Stimulated activated CD4-positive, alpha-beta T cell treated with anti-CD3 and anti-CD28 coated beads, Interleukin-1b, Interleukin-23, amount 100 ng/mL, for 48 hours (primary cell): Measurements from ENCODE around the gene C1orf74.
"Not testable (repeated sequence)": the region's sequence is repeated elsewhere in the genome, so short reads cannot be mapped to it uniquely, and the experiment has no call there.

Source experiments
- DNase-seq: peaks from one replicate; pipeline ENCODE4 v3.0.0-alpha.2; 2020

C1orf74 gene

GRCh38 chr1:209805341-209805781, 21.0 kb upstream of the C1orf74 start:
- DNase-seq: no peak

- no peak for DNase-seq
Observed at GRCh38 chr1:209803568-209803967, 19.2 kb upstream of the C1orf74 start.

- no peak for DNase-seq
Observed at GRCh38 chr1:209802780-209803152, 18.4 kb upstream of the C1orf74 start.

GRCh38 chr1:209802117-209802779, 17.9 kb upstream of the C1orf74 start:
- DNase-seq: no peak

- DNase-seq: no peak
Observed at GRCh38 chr1:209800984-209801834, 16.9 kb upstream of the C1orf74 start.

- no peak for DNase-seq
Observed at GRCh38 chr1:209797978-209798639, 13.8 kb upstream of the C1orf74 start.

GRCh38 chr1:209793711-209794110, 9.4 kb upstream of the C1orf74 start:
- not testable (repeated sequence) for DNase-seq

- no peak for DNase-seq
Observed at GRCh38 chr1:209791920-209792319, 7.6 kb upstream of the C1orf74 start.

GRCh38 chr1:209790286-209791193, 6.2 kb upstream of the C1orf74 start:
- no peak for DNase-seq

- no peak for DNase-seq
Observed at GRCh38 chr1:209789245-209789644, 4.9 kb upstream of the C1orf74 start.

- no peak for DNase-seq
Observed at GRCh38 chr1:209787551-209787950, 3.2 kb upstream of the C1orf74 start.

- DNase-seq: no peak
Observed at GRCh38 chr1:209786146-209786545, 1.8 kb upstream of the C1orf74 start.

GRCh38 chr1:209785592-209785991, 1.2 kb upstream of the C1orf74 start:
- DNase-seq: no peak

GRCh38 chr1:209783386-209783785, 973 bp downstream of the C1orf74 start:
- DNase-seq: no peak

GRCh38 chr1:209780268-209780667, 4.1 kb downstream of the C1orf74 start:
- no peak for DNase-seq

GRCh38 chr1:209778102-209778501, 6.3 kb downstream of the C1orf74 start:
- DNase-seq: no peak

GRCh38 chr1:209777587-209777986, 6.8 kb downstream of the C1orf74 start:
- no peak for DNase-seq

GRCh38 chr1:209775678-209776077, 8.7 kb downstream of the C1orf74 start:
- DNase-seq: no peak

GRCh38 chr1:209774592-209774991, 9.8 kb downstream of the C1orf74 start:
- no peak for DNase-seq

GRCh38 chr1:209772126-209772525, 12.2 kb downstream of the C1orf74 start:
- no peak for DNase-seq

GRCh38 chr1:209770636-209771415, 13.5 kb downstream of the C1orf74 start:
- no peak for DNase-seq

GRCh38 chr1:209769971-209770370, 14.4 kb downstream of the C1orf74 start:
- DNase-seq: no peak
